Esophagus squamous epithelium (tissue), 5 donors: ENCODE measurements around the gene NRARP. TPM values are rescaled to one million over a fixed set of nuclear protein-coding genes. Genes with fewer than 3 reads are reported as not detected.

Experiments used
- DNase-seq: peaks from one replicate; lab custom pipeline; 2025; lab: John Stamatoyannopoulos, UW
- H3K27ac ChIP-seq, 4 donors: fragments of 200-600 bp; sonication (generic); one replicate each; pipeline ENCODE4 v1.5.1; 2016 to 2019; ENCODE audit warnings: mild to moderate bottlenecking in 1 of 4
- H3K27me3 ChIP-seq, 4 donors: fragments of 200-600 bp; sonication (generic); 1 replicate in 3 of 4; 2 replicates in 1 of 4; pipeline versions ENCODE4 v1.5.1 to v1.6.0; 2017 to 2021; ENCODE audit warnings: antibody characterized with exemption in 1 of 4
- H3K36me3 ChIP-seq, 3 donors: fragments of 200-600 bp; sonication (generic); one replicate each; pipeline ENCODE4 v1.5.1; 2016 to 2019
- H3K4me1 ChIP-seq, 3 donors: fragments of 200-600 bp; sonication (generic); one replicate each; pipeline ENCODE4 v1.5.1; 2017 to 2019
- H3K4me3 ChIP-seq, 4 donors: fragments of 200-600 bp; sonication (generic); 1 replicate in 3 of 4; 2 replicates in 1 of 4; pipeline ENCODE4 v1.5.1; 2016 to 2019; ENCODE audit warnings: mild to moderate bottlenecking in 2 of 4, moderate library complexity in 1 of 4
- H3K9me3 ChIP-seq, 3 donors: fragments of 200-600 bp; sonication (generic); one replicate each; pipeline ENCODE4 v1.5.1; 2016 to 2019
- POLR2A ChIP-seq, 4 donors: fragments of 450-650 bp; IDR thresholded peaks; one replicate each; pipeline ENCODE4 v1.6.1; 2017; ENCODE audit warnings: antibody characterized with exemption in 4 of 4, mild to moderate bottlenecking in 4 of 4, moderate library complexity in 3 of 4
- WGBS, 2 donors: methylation state at CpG; one replicate each; pipeline ENCODE4 v1.1.5; 2018; 5-methylcytosine and 5-hydroxymethylcytosine counted together
- intact Hi-C: fragments of 100-400 bp; cut with DNase I; formaldehyde crosslinking; loops from one replicate; pipeline ENCODE4 v1.15.0; 2022
- total RNA-seq, 4 donors: library from RNA; depleted of rRNA; stranded (reverse); fragments of >200 nt; gene quantifications; one replicate each; pipeline ENCODE4 v1.1.0, GENCODE V29; 2016
- TF ChIP-seq, protein P1 (sequence below), 6 experiments: fragments of 450-650 bp in 4 of 6; fragments of 200-600 bp in 2 of 6; sonication (generic) in 2 of 6; IDR thresholded peaks; one replicate each; pipeline ENCODE4 v1.5.1; 2016 to 2019; ENCODE audit warnings: antibody characterized with exemption in 6 of 6, mild to moderate bottlenecking in 4 of 6, moderate library complexity in 4 of 6
- donor health status: DM: yes; HTN: yes; CAD: no.

The NRARP gene
- total RNA-seq, 4 donors from 2014 or later = 19.6 to 33.9 (median 27.5) TPM

DNA sequence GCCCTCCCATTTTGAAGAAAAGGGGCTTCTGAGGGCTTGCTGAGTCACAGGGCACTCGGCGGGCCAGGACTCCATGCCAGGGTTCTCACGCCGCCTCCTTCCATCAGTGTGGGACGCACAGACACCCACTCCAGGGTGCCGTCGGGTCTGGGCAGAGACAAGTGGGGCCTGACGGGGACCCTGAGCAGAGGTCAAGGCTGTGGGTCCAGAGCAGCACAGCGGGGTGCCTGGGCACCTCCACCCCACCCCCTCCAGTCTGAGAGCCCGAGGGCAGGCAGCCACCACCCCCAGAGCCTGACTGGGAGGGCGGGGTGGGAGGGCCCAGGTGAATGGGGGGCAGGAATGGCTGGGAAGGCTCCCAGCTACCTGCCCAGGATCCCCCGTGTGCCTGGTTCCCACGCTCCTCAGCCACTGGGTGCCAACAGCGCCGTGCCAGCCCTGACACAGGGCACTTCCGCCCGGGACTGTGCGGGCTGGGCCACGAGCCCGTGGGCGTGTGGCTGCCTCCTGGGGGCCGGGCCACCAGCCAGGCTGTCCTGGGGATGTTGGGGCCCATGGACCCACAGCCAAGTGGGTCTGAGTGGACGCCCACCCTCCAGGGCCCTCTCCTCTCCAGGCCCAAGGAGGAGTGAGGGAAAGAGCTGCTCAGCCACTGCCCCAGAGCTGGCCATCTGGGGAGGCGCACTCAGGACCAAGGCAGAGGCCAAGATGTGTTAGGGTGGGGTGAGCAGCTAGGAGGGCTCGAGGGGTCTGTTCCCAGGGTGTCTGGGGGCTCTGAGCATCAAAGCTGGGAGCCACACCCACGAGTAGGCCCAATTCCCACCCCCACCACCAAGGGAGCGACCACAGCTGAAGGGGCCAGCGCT, 10.1 kb upstream of the NRARP start:
- H3K27me3 ChIP-seq = peaks cover 0 to 35% (median 0%) of the 10 kb centered on the region in 4 donors
- DNase-seq = no peak
- H3K4me1 ChIP-seq = peaks cover 55 to 90% (median 61%) of the 10 kb centered on the region in 3 donors
- no peaks in the 10 kb centered on the region for H3K9me3 ChIP-seq
- no peaks in the 10 kb centered on the region for H3K36me3 ChIP-seq
- 45% methylated on average over 9 of the region's 28 CpGs; no CpG with 5 or more reads in 1 of the 2 donors for WGBS, 2 donors
- peak overlapping the region in 2 of 4 donors; percentile 16 to 24 for H3K4me3 ChIP-seq
- TF ChIP-seq, protein P1, sequence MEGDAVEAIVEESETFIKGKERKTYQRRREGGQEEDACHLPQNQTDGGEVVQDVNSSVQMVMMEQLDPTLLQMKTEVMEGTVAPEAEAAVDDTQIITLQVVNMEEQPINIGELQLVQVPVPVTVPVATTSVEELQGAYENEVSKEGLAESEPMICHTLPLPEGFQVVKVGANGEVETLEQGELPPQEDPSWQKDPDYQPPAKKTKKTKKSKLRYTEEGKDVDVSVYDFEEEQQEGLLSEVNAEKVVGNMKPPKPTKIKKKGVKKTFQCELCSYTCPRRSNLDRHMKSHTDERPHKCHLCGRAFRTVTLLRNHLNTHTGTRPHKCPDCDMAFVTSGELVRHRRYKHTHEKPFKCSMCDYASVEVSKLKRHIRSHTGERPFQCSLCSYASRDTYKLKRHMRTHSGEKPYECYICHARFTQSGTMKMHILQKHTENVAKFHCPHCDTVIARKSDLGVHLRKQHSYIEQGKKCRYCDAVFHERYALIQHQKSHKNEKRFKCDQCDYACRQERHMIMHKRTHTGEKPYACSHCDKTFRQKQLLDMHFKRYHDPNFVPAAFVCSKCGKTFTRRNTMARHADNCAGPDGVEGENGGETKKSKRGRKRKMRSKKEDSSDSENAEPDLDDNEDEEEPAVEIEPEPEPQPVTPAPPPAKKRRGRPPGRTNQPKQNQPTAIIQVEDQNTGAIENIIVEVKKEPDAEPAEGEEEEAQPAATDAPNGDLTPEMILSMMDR (IDR thresholded peaks at IDR 0.05) = no peak
- TF ChIP-seq POLR2A (IDR thresholded peaks at IDR 0.05) = peak in 1 of 4 donors; percentile 38
- intact Hi-C loops = no loop called here
- H3K27ac ChIP-seq = peak overlapping the region; percentile 90 to 95 (median 92)

DNA sequence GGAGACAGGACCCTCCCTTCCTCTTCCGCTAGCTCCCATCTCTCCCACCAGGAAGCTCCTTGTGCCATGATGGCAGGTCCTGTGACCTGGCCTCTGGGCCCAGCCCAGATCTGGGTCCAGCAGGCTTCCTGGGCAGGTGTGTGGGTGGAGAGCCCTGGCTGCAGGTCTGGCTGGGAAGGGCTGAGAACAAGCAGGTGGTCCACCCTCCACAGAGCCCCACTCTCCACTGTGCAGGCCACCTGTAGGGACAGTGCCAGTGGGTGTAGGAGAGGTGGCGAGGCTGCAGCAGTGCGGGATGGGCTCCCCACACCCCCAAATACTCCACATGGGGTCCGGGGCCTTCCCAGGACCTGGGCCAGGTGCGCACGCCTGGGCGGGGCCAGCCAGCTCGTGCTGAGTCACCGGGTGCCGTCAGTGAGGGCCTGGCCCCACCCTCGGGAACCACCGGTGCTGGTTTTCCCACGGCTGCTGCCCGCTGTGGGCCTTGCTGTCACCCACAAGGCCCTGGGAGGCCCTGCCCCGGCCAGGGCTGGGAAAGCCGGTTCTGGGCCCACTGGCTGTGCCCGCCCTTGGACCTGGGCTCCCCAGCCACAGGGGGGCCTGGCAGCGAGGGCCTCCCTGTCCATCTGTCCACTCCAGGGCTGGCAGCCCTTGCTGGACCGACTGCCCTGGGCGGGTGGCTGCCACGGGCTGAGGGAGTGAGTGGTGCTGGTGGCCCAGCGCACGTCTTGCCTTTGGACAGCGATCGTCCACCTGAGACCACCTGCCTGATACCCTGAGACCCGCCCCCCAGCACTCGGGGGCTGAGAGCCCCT, 9.3 kb upstream of the NRARP start:
- Histone ChIP-seq H3K4me1 (peaks cover 61 to 90% (median 63%) of the 10 kb centered on the region in 3 donors), H3K27me3 (peaks cover 0 to 35% (median 0%) of the 10 kb centered on the region in 4 donors), H3K27ac (peak overlapping the region; percentile 90 to 95 (median 92)), H3K36me3 (no peaks in the 10 kb centered on the region), H3K4me3 (peak overlapping the region in 2 of 4 donors; percentile 16 to 24), H3K9me3 (no peaks in the 10 kb centered on the region)
- peak in 1 of 4 donors; percentile 57 for TF ChIP-seq POLR2A (IDR thresholded peaks at IDR 0.05)
- TF ChIP-seq, protein P1 (IDR thresholded peaks at IDR 0.05) = no peak
- no peak for DNase-seq
- intact Hi-C loops = no loop called here
- 66 to 83% methylated on average over 1 to 5 of the region's 27 CpGs for WGBS, 2 donors

DNA sequence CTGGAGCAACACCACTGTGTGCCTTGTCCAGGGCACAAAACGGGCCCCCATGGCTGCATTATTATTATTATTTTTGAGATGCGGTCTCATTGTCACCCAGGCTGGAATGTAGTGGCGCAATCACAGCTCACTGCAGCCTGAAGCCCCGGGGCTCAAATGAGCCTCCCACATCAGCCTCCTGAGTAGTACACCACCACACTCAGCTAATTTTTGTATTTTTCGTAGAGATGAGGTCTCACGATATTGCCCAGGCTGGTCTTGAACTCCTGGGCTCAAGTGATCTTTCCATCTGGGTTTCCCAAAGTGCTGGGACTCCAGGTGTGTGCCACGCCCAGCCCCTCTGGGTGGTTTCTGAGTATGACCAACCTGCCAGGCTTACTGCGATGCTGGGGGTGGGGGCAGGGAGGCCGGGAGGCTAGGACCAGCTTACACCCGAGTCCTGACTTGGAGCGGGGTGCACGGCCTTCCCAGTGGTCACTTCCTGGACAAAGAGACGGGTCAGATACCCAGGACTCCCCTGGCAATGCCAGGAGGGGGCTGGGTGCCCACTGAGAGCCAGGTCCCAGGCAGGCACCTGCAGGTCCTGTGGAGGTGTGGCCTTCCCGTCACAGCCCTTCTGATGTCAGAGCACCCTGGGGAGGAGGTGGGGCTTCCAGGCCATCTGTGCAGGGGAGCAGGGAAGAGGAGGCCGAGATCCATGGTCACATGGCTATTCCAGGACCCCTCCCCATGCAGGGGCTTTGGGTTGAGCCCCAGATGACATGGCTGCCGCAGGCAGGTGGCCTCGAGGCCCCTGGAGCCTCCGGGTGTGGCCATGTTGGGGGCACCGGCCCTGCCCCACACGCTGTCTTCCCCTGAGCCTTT, 8.3 kb upstream of the NRARP start:
- H3K27me3 ChIP-seq = peaks cover 0 to 35% (median 0%) of the 10 kb centered on the region in 4 donors
- 49 to 54% methylated on average over 7 to 10 of the region's 20 CpGs for WGBS, 2 donors
- peak overlapping the region; percentile 90 to 95 (median 92) for H3K27ac ChIP-seq
- no peaks in the 10 kb centered on the region for H3K36me3 ChIP-seq
- TF ChIP-seq POLR2A (IDR thresholded peaks at IDR 0.05) = peak in 1 of 4 donors; percentile 18
- TF ChIP-seq, protein P1 (IDR thresholded peaks at IDR 0.05) = no peak
- intact Hi-C loops = no loop called here
- H3K4me1 ChIP-seq = peaks cover 61 to 90% (median 66%) of the 10 kb centered on the region in 3 donors
- H3K4me3 ChIP-seq = no peak overlapping the region
- H3K9me3 ChIP-seq = no peaks in the 10 kb centered on the region
- DNase-seq = no peak

DNA sequence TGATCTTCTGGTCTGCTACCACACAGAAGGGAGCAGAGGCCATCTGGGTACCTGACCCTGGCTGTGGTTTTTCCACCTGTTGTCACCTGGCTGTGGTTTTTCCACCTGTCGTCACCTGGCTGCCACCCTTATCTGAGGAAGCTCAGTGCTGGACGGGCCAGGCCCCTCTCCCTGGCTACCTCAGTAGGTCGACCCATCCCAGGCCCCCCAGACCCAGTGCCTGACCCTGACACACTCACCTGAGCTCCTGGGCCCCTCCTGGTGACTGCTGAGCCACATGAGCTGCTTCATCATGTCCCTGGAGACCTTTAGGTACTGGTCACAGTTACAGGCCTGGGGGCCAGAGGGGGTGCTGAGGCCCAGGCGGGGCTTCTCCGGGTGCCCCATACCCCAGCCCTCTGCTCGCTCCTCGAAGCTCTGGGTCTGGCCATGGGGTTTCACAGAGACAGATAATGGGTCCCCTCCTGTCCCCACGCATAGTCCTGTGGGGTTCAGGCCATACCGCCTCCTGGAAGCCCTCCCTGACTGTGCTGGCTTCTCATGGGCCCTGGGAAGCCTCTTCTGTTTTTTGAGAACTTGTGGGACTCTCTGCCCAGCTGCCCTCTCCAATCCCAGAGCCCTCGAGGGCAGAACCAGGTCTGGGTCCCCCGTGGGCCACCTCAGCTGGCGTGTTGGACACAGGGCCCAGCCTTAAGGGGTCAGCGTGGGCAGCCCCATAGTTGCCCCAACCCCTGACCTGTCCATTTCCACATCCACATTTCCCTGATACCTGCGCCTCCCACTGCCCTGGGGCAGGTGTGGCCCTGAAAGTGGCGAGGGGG, 7.5 kb upstream of the NRARP start:
- Histone ChIP-seq H3K4me1 (peaks cover 62 to 90% (median 66%) of the 10 kb centered on the region in 3 donors), H3K4me3 (no peak overlapping the region), H3K27me3 (peaks cover 0 to 37% (median 0%) of the 10 kb centered on the region in 4 donors), H3K36me3 (no peaks in the 10 kb centered on the region), H3K27ac (peak overlapping the region; percentile 90 to 95 (median 92)), H3K9me3 (no peaks in the 10 kb centered on the region)
- whole genome bisulfite sequencing, 2 donors = 79 to 85% methylated on average over 4 to 8 of the region's 15 CpGs
- intact Hi-C loops = no loop called here
- no peak for TF ChIP-seq POLR2A (IDR thresholded peaks at IDR 0.05)
- TF ChIP-seq, protein P1 (IDR thresholded peaks at IDR 0.05) = no peak
- DNase-seq = no peak
